Neural crest cell (in vitro differentiated cells): Measurements from ENCODE around the gene EPN2. TPM values are rescaled to one million over a fixed set of nuclear protein-coding genes. Genes with fewer than 3 reads are reported as not detected.

Experiments used
- DNase-seq: peaks from one replicate; pipeline ENCODE4 v3.0.0; 2021; ENCODE audit warnings: low read depth, mixed read lengths, low spot score
- H3K27ac Mint-ChIP-seq: one replicate; pipeline ENCODE4 v1.8.0; 2021; ENCODE audit warnings: mild to moderate bottlenecking, mixed read lengths; ENCODE audit not compliant: unreplicated experiment
- H3K27me3 Mint-ChIP-seq: 2 replicates; pipeline ENCODE4 v1.8.0; 2021; ENCODE audit warnings: low read depth, mild to moderate bottlenecking, mixed read lengths
- H3K36me3 Mint-ChIP-seq: 2 replicates; pipeline ENCODE4 v1.8.0; 2021; ENCODE audit warnings: low read depth, mild to moderate bottlenecking, mixed read lengths
- H3K4me1 Mint-ChIP-seq: 2 replicates; pipeline ENCODE4 v1.8.0; 2021; ENCODE audit warnings: mixed read lengths
- H3K4me3 Mint-ChIP-seq: one replicate; pipeline ENCODE4 v1.8.0; 2021; ENCODE audit warnings: mild to moderate bottlenecking, mixed read lengths
- H3K9me3 Mint-ChIP-seq: 2 replicates; pipeline ENCODE4 v1.8.0; 2021; ENCODE audit warnings: mixed read lengths
- CTCF ChIP-seq: fragments of 200-600 bp; sonication (generic); conservative IDR thresholded peaks from 2 replicates; pipeline ENCODE4 v1.5.0; 2021; ENCODE audit warnings: antibody characterized with exemption, mild to moderate bottlenecking
- total RNA-seq: library from RNA; stranded (reverse); gene quantifications from 2 replicates; pipeline ENCODE4 v1.2.1, GENCODE V29; 2021

The EPN2 gene
- total RNA-seq, 1 donor from 2014 or later = 45.5 TPM

- DNase-seq = no peak
- Mint-ChIP-seq H3K4me3 (no peak overlapping the region), H3K27ac (peak overlapping the region; percentile 53)
Measured at GRCh38 chr17:19248151-19248927, 11.2 kb downstream of the EPN2 start.

DNA sequence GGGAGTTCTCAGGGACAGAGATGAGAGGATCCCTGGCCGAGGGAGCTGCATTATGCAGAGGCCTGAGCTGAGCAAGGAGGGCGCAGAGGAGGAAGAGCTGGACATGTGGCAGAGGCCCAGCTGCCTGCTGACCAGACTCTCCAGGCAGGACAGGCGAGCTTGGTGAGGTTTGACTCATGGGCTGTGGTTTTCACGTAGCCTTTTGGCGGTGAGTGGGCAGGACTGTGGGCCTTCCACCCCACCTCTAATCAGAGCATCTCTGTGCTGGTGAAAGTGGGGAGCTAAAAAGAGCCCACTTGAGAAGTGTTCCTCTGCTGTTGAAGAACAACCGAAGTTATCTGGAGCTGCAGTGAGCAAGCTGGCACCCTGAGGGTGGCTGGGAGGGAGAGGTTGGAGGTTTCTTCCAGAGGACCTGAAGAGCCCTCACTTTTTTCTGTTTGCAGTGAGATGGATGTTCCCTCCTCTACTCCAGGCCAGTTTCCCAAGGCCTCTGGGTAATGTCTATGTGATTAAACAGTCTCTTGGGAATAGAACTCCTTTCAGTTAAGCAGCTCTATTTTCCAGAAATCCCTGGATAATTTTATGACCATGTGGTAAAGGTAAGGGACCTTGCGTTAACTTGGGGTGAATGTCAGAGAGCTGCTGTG lies 11.9 kb downstream of the EPN2 start:
- TF ChIP-seq CTCF = no peak
- no peaks in the 10 kb centered on the region for H3K27me3 Mint-ChIP-seq
- peaks cover 37% of the 10 kb centered on the region for H3K4me1 Mint-ChIP-seq
- no peak overlapping the region for H3K4me3 Mint-ChIP-seq
- DNase-seq = no peak
- H3K36me3 Mint-ChIP-seq = peaks cover 4% of the 10 kb centered on the region
- H3K27ac Mint-ChIP-seq = peak overlapping the region; percentile 53
- no peaks in the 10 kb centered on the region for H3K9me3 Mint-ChIP-seq

More at GRCh38 chr17:19248151-19248927, 11.2 kb downstream of the EPN2 start:
- Mint-ChIP-seq H3K4me1 (peaks cover 42% of the 10 kb centered on the region), H3K9me3 (no peaks in the 10 kb centered on the region), H3K27me3 (no peaks in the 10 kb centered on the region), H3K36me3 (peaks cover 4% of the 10 kb centered on the region)
- TF ChIP-seq CTCF = no peak

DNA sequence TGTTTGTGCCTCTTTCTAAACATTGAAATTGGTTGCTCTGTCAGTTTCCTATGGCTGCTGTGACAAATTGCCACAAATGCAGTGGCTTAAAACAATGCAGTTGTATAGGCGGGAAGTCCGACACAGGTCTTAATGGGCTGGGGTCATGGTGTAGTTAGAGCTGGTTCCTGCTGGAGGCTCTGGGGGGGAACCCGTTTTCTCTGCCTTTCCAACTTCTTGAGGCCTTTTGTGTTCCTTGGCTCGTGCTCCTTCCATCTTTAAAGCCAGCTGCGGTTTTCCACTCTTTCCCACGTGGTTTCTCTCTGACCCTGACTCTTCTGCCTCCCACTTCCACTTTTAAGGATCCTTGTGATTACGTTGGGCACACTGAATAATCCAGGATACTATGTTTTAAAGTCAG lies 12.5 kb downstream of the EPN2 start:
- H3K27ac Mint-ChIP-seq = peak overlapping the region; percentile 46
- TF ChIP-seq CTCF = no peak
- H3K4me3 Mint-ChIP-seq = no peak overlapping the region
- H3K27me3 Mint-ChIP-seq = no peaks in the 10 kb centered on the region
- no peaks in the 10 kb centered on the region for H3K9me3 Mint-ChIP-seq
- H3K36me3 Mint-ChIP-seq = peaks cover 4% of the 10 kb centered on the region
- peaks cover 40% of the 10 kb centered on the region for H3K4me1 Mint-ChIP-seq
- no peak for DNase-seq

DNA sequence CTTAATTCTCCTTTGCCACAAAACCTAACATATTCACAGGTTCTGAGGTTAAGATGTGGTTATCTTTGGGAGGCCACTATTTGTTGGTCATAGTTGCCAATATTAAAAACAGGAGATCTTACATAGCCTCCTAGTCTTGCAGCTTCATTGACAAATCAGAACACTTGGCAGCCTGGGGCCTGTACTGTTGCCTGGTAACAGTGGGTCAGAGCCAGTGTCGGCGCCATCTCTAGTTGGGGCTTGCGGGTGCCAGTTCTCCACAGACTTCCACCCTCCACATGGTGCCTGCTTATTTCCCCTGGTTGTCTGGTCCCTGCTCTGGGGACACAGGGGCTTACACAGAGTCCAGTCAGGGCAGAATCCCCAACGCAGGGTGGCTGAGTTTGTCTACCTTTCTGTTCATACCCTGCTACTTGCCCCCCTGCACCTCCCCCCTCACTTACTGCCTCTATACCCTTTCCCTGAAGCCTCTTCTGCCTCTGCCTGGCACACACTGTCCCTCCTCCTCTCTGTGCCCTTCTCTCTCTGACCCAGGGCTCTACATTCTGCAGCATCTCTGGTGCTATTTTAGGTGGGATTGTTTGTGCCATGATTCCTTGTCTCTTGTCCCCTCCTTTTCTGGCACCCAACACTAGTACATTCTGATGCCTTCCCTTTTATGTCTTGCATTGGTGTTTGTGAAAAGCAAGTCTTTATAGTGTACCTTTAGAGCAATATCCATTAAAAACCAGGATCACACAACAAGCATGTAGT lies 13.4 kb downstream of the EPN2 start:
- Mint-ChIP-seq H3K27me3 (no peaks in the 10 kb centered on the region), H3K4me1 (peaks cover 44% of the 10 kb centered on the region), H3K27ac (peak overlapping the region; percentile 45), H3K36me3 (peaks cover 4% of the 10 kb centered on the region), H3K9me3 (no peaks in the 10 kb centered on the region), H3K4me3 (no peak overlapping the region)
- DNase-seq = no peak
- TF ChIP-seq CTCF = no peak

- no peak overlapping the region for H3K27ac Mint-ChIP-seq
- peaks cover 4% of the 10 kb centered on the region for H3K36me3 Mint-ChIP-seq
- H3K4me1 Mint-ChIP-seq = peaks cover 46% of the 10 kb centered on the region
- no peaks in the 10 kb centered on the region for H3K9me3 Mint-ChIP-seq
- H3K4me3 Mint-ChIP-seq = no peak overlapping the region
- no peak for TF ChIP-seq CTCF
- no peak for DNase-seq
- H3K27me3 Mint-ChIP-seq = no peaks in the 10 kb centered on the region
Measured at GRCh38 chr17:19253112-19253511, 15.9 kb downstream of the EPN2 start.
